ENCODE data around the gene SERINC2.

The SERINC2 gene

GRCh38 chr1:31435471-31436409 is 22.7 kb downstream of the SERINC2 start:
- no peak for DNase-seq (ENCODE audit: low spot score)
- peak overlapping the region; percentile 78 for H3K27ac ChIP-seq
- CTCF ChIA-PET = interaction anchor here (0.6 to 1.2 kb wide), 2 partner anchors 113 to 169 kb away, joined by 3 to 5 read pairs; no protein-coding TSS in a partner anchor
- TF ChIP-seq CTCF (conservative IDR thresholded peaks at IDR 0.05; ENCODE audit: low read depth) = no peak
- POLR2A ChIA-PET (ENCODE audit: low non-redundant PET) = no interaction called here

GRCh38 chr1:31436596-31437432 is 23.8 kb downstream of the SERINC2 start:
- DNase-seq (ENCODE audit: low spot score) = no peak
- TF ChIP-seq CTCF (conservative IDR thresholded peaks at IDR 0.05; ENCODE audit: low read depth) = no peak
- CTCF ChIA-PET = interaction anchor here (1.2 kb wide), 1 partner anchor 112 kb away, joined by 5 read pairs; no protein-coding TSS in a partner anchor
- POLR2A ChIA-PET (ENCODE audit: low non-redundant PET) = interaction anchor here (0.7 kb wide), 1 partner anchor 81 kb away, joined by 6 read pairs; no protein-coding TSS in a partner anchor
- H3K27ac ChIP-seq = peak overlapping the region; percentile 78

GRCh38 chr1:31437433-31438037 is 24.5 kb downstream of the SERINC2 start:
- TF ChIP-seq CTCF (conservative IDR thresholded peaks at IDR 0.05; ENCODE audit: low read depth) = no peak
- ChIA-PET POLR2A (ENCODE audit: low non-redundant PET) (no interaction called here), CTCF (no interaction called here)
- H3K27ac ChIP-seq = peak overlapping the region; percentile 78; the same call in 1 of the 2 replicates
- no peak for DNase-seq (ENCODE audit: low spot score)

GRCh38 chr1:31439276-31439675 is 26.3 kb downstream of the SERINC2 start:
- CTCF ChIA-PET = interaction anchor here (0.5 kb wide), 1 partner anchor 13 kb away, joined by 5 read pairs; no protein-coding TSS in a partner anchor
- no peak for DNase-seq (ENCODE audit: low spot score)
- H3K27ac ChIP-seq = no peak overlapping the region
- POLR2A ChIA-PET (ENCODE audit: low non-redundant PET) = no interaction called here
- TF ChIP-seq CTCF (conservative IDR thresholded peaks at IDR 0.05; ENCODE audit: low read depth) = no peak

DNA sequence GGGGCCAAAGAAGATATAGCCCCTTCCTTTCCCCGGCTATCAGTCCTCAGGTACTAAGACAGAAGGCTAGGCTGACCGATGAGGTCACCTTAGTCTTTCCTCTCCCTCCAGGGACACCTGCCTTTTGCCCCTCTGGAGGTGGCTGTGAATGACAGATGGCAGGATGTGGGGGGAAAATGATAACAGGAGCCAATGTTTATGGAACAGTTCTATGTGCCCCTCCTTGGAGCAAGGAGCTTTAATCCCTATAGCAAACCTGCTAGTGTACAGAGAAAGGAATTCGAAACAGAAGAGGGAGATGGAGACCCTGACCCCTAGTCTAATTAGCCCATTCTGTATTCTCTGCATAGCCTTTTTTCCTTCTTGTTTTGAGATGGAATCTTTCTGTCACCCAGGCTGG is 28.1 kb downstream of the SERINC2 start:
- CTCF ChIA-PET = interaction anchor here (0.7 kb wide), 1 partner anchor 46 kb away, joined by 3 read pairs; no protein-coding TSS in a partner anchor
- H3K27ac ChIP-seq = no peak overlapping the region
- POLR2A ChIA-PET (ENCODE audit: low non-redundant PET) = no interaction called here
- no peak for TF ChIP-seq CTCF (conservative IDR thresholded peaks at IDR 0.05; ENCODE audit: low read depth)
- DNase-seq (ENCODE audit: low spot score) = no peak

GRCh38 chr1:31441558-31441957 is 28.5 kb downstream of the SERINC2 start:
- POLR2A ChIA-PET (ENCODE audit: low non-redundant PET) = no interaction called here

More at GRCh38 chr1:31441558-31441957, 28.5 kb downstream of the SERINC2 start:
- H3K27ac ChIP-seq = no peak overlapping the region
- no peak for TF ChIP-seq CTCF (conservative IDR thresholded peaks at IDR 0.05; ENCODE audit: low read depth)
- no peak for DNase-seq (ENCODE audit: low spot score)
- CTCF ChIA-PET = interaction anchor here (0.7 kb wide), 1 partner anchor 47 kb away, joined by 3 read pairs; no protein-coding TSS in a partner anchor
